ENCODE results near the gene RNF151. TPM values are rescaled to one million over a fixed set of nuclear protein-coding genes. Genes with fewer than 3 reads are reported as not detected.

The RNF151 gene
- total and polyA plus RNA-seq, 2 of the 13 experiments (the other 11 are each of a cell fraction or from before 2014, with no cell fraction given), result not detected

- TF ChIP-seq PAX8 (CRISPR knock-in tag; IDR thresholded peaks at IDR 0.05; ENCODE audit: borderline replicate concordance) (no peak), FLYWCH1 (CRISPR knock-in tag; IDR thresholded peaks at IDR 0.05) (no peak), SCMH1 (CRISPR knock-in tag; IDR thresholded peaks at IDR 0.05; ENCODE audit: borderline replicate concordance) (no peak), MLX (CRISPR knock-in tag; IDR thresholded peaks at IDR 0.05) (no peak), YY1 (IDR thresholded peaks at IDR 0.05; ENCODE audit: insufficient read depth, insufficient replicate concordance, low read depth, low read length) (peak; percentile 82), PRDM4 (CRISPR knock-in tag; IDR thresholded peaks at IDR 0.05; ENCODE audit: borderline replicate concordance) (no peak), ZKSCAN8 (CRISPR knock-in tag; IDR thresholded peaks at IDR 0.05; ENCODE audit: borderline replicate concordance) (peak; percentile 68; the same call in 1 of the 2 replicates), PLSCR1 (CRISPR knock-in tag; IDR thresholded peaks at IDR 0.05; ENCODE audit: borderline replicate concordance) (no peak), ZNF781 (CRISPR knock-in tag; IDR thresholded peaks at IDR 0.05; ENCODE audit: borderline replicate concordance, not compliant biosample characterization) (no peak), ZNF546 (CRISPR knock-in tag; conservative IDR thresholded peaks at IDR 0.05) (no peak), HNRNPUL1 (IDR thresholded peaks at IDR 0.05; ENCODE audit: low read depth, low read length) (no peak), HNRNPLL (IDR thresholded peaks at IDR 0.05; ENCODE audit: low read depth, low read length, poor library complexity, severe bottlenecking) (peak; percentile 59), HOXA3 (CRISPR knock-in tag; IDR thresholded peaks at IDR 0.05) (peak; percentile 77), BATF2 (CRISPR knock-in tag; IDR thresholded peaks at IDR 0.05) (no peak), SRSF4 (IDR thresholded peaks at IDR 0.05; ENCODE audit: low read depth, low read length, poor library complexity, severe bottlenecking) (no peak), STAT6 (CRISPR knock-in tag; IDR thresholded peaks at IDR 0.05; ENCODE audit: borderline replicate concordance) (no peak), HIVEP1 (CRISPR knock-in tag; IDR thresholded peaks at IDR 0.05) (no peak), ZNF44 (CRISPR knock-in tag; IDR thresholded peaks at IDR 0.05) (no peak), PREB (CRISPR knock-in tag; IDR thresholded peaks at IDR 0.05) (no peak)
Measured at GRCh38 chr16:2003827-2004641, 37.4 kb downstream of the RNF151 start (continued).

Data from HepG2 (cell line).